Measurements from ENCODE around the gene GKN2. TPM values are rescaled to one million over a fixed set of nuclear protein-coding genes. Genes with fewer than 3 reads are reported as not detected.

The GKN2 gene
- total and polyA plus RNA-seq, 9 of the 15 experiments (the other 6 are each of a cell fraction or from before 2014, with no cell fraction given) = not detected

GRCh38 chr2:68908392-68908970 is 44.2 kb downstream of the GKN2 start (continued):
- no peak for TF ChIP-seq RBM15 (IDR thresholded peaks at IDR 0.05; ENCODE audit: insufficient read depth, low read length)
- TF ChIP-seq RBM22 (IDR thresholded peaks at IDR 0.05; ENCODE audit: low read depth, low read length, poor library complexity, severe bottlenecking) = no peak
- no peak for TF ChIP-seq AFF4 (CRISPR knock-in tag; IDR thresholded peaks at IDR 0.05)
- TF ChIP-seq PURB (CRISPR knock-in tag; IDR thresholded peaks at IDR 0.05; ENCODE audit: low read depth) = no peak
- no peak for TF ChIP-seq DDX20 (tag; IDR thresholded peaks at IDR 0.05; ENCODE audit: low read depth)
- no peak for TF ChIP-seq SUPT5H (IDR thresholded peaks at IDR 0.05)
- TF ChIP-seq KLF16 (IDR thresholded peaks at IDR 0.05) = no peak
- TF ChIP-seq DNMT1 (IDR thresholded peaks at IDR 0.05) = no peak
- TF ChIP-seq ZNF140 (CRISPR knock-in tag; IDR thresholded peaks at IDR 0.05) = no peak
- TF ChIP-seq, protein P1, sequence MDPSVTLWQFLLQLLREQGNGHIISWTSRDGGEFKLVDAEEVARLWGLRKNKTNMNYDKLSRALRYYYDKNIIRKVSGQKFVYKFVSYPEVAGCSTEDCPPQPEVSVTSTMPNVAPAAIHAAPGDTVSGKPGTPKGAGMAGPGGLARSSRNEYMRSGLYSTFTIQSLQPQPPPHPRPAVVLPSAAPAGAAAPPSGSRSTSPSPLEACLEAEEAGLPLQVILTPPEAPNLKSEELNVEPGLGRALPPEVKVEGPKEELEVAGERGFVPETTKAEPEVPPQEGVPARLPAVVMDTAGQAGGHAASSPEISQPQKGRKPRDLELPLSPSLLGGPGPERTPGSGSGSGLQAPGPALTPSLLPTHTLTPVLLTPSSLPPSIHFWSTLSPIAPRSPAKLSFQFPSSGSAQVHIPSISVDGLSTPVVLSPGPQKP (CRISPR knock-in tag; IDR thresholded peaks at IDR 0.05) = no peak
- TF ChIP-seq ZNF253 (CRISPR knock-in tag; conservative IDR thresholded peaks at IDR 0.05) = no peak
- TF ChIP-seq, protein P2, sequence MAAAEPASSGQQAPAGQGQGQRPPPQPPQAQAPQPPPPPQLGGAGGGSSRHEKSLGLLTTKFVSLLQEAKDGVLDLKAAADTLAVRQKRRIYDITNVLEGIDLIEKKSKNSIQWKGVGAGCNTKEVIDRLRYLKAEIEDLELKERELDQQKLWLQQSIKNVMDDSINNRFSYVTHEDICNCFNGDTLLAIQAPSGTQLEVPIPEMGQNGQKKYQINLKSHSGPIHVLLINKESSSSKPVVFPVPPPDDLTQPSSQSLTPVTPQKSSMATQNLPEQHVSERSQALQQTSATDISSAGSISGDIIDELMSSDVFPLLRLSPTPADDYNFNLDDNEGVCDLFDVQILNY (CRISPR knock-in tag; IDR thresholded peaks at IDR 0.05) = no peak
- no peak for TF ChIP-seq CBX5 (IDR thresholded peaks at IDR 0.05; ENCODE audit: borderline replicate concordance, low read depth)
- TF ChIP-seq, protein P3, sequence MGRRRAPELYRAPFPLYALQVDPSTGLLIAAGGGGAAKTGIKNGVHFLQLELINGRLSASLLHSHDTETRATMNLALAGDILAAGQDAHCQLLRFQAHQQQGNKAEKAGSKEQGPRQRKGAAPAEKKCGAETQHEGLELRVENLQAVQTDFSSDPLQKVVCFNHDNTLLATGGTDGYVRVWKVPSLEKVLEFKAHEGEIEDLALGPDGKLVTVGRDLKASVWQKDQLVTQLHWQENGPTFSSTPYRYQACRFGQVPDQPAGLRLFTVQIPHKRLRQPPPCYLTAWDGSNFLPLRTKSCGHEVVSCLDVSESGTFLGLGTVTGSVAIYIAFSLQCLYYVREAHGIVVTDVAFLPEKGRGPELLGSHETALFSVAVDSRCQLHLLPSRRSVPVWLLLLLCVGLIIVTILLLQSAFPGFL (CRISPR knock-in tag; IDR thresholded peaks at IDR 0.05) = no peak
- TF ChIP-seq COPS2 (conservative IDR thresholded peaks at IDR 0.05) = no peak
- peak; percentile 53; the same call in 1 of the 2 replicates for TF ChIP-seq EP400 (IDR thresholded peaks at IDR 0.05)

Measured in K562 (cell line).